Left lung (tissue), 10 donors: ENCODE data around the gene TOX2. TPM values are rescaled to one million over a fixed set of nuclear protein-coding genes. Genes with fewer than 3 reads are reported as not detected.

Experiments used
- ATAC-seq: fragments of 200-7000 bp; cut with Tn5 transposase; one replicate; pipeline ENCODE4 v1.9.1; 2020; ENCODE audit warnings: moderate library complexity
- DNase-seq, 4 donors: peaks; one replicate each; pipeline ENCODE4 v3.0.0-alpha.2; 2013 to 2020
- H3K27ac ChIP-seq, 2 donors: fragments of 200-600 bp; sonication (generic) in 1 of 2; one replicate each; pipeline versions ENCODE4 v1.5.0 to v1.8.0; 2020 to 2021
- H3K27me3 ChIP-seq, 2 donors: fragments of 200-600 bp; sonication (generic) in 1 of 2; one replicate each; pipeline versions ENCODE4 v1.5.0 to v1.8.0; 2020 to 2021
- H3K36me3 ChIP-seq, 2 donors: fragments of 200-600 bp; sonication (generic) in 1 of 2; one replicate each; pipeline versions ENCODE4 v1.5.0 to v1.8.0; 2020 to 2021
- H3K4me1 ChIP-seq, 2 donors: fragments of 200-600 bp; one replicate each; pipeline ENCODE4 v1.8.0; 2021
- H3K4me3 ChIP-seq, 2 donors: fragments of 200-600 bp; sonication (generic) in 1 of 2; one replicate each; pipeline versions ENCODE4 v1.5.0 to v1.8.0; 2020 to 2021; ENCODE audit warnings: mild to moderate bottlenecking in 1 of 2
- H3K9me3 ChIP-seq, 2 donors: fragments of 200-600 bp; sonication (generic) in 1 of 2; one replicate each; pipeline versions ENCODE4 v1.5.0 to v1.8.0; 2020 to 2021
- CTCF ChIP-seq, 2 donors: fragments of 200-600 bp; sonication (generic) in 1 of 2; IDR thresholded peaks; one replicate each; pipeline versions ENCODE4 v1.5.0 to v1.8.0; 2021; ENCODE audit warnings: antibody characterized with exemption in 2 of 2
- intact Hi-C, 2 donors: fragments of 100-400 bp; cut with DNase I; formaldehyde crosslinking; loops; one replicate each; pipeline versions ENCODE4 v1.11.2 to v1.14.2; 2022
- polyA plus RNA-seq, 6 donors: library from polyadenylated mRNA; unstranded; fragments of 120-200 nt; gene quantifications; one replicate each; pipeline ENCODE4 v1.2.1, GENCODE V29; 2013; ENCODE audit not compliant: insufficient read length in 6 of 6
- total RNA-seq, 2 donors: library from RNA; stranded (reverse); fragmentation: NEBNext Ultra II Directional; extraction: Animal tissue kit (Norgen Biotek cat#: 25700); gene quantifications; one replicate each; pipeline ENCODE4 v1.2.1, GENCODE V29; 2021
- donor health status: DM: no; HTN: yes; CAD: no.
- donor health status: DM: no; HTN: no; CAD: no.

The TOX2 gene
- total and polyA plus RNA-seq, 8 donors, result 14.5 to 61.1 (median 41.3) TPM

- ATAC-seq (no peak), DNase-seq (no peak)
- Histone ChIP-seq H3K27ac (no peak overlapping the region), H3K36me3 (peaks cover 0 to 4% of the 10 kb centered on the region in 2 donors), H3K27me3 (peaks cover 0 to 8% of the 10 kb centered on the region in 2 donors), H3K4me1 (peaks cover 0 to 11% of the 10 kb centered on the region in 2 donors), H3K4me3 (no peak overlapping the region), H3K9me3 (no peaks in the 10 kb centered on the region)
- intact Hi-C loops, result no loop called here
- no peak for TF ChIP-seq CTCF (IDR thresholded peaks at IDR 0.05)
Measured at GRCh38 chr20:44010162-44010704, 95.6 kb downstream of the TOX2 start.

GRCh38 chr20:44011251-44011940 is 96.7 kb downstream of the TOX2 start:
- TF ChIP-seq CTCF (IDR thresholded peaks at IDR 0.05), result no peak
- Histone ChIP-seq H3K27ac (no peak overlapping the region), H3K4me1 (peaks cover 0 to 13% of the 10 kb centered on the region in 2 donors), H3K27me3 (peaks cover 0 to 11% of the 10 kb centered on the region in 2 donors), H3K4me3 (no peak overlapping the region), H3K36me3 (peaks cover 0 to 4% of the 10 kb centered on the region in 2 donors), H3K9me3 (no peaks in the 10 kb centered on the region)
- DNase-seq (no peak), ATAC-seq (no peak)
- intact Hi-C loops, result no loop called here

GRCh38 chr20:44012466-44013226 is 98.0 kb downstream of the TOX2 start:
- Histone ChIP-seq H3K4me3 (no peak overlapping the region), H3K36me3 (no peaks in the 10 kb centered on the region), H3K27me3 (peaks cover 0 to 11% of the 10 kb centered on the region in 2 donors), H3K27ac (no peak overlapping the region), H3K9me3 (no peaks in the 10 kb centered on the region), H3K4me1 (peaks cover 0 to 13% of the 10 kb centered on the region in 2 donors)
- intact Hi-C loops, result no loop called here
- TF ChIP-seq CTCF (IDR thresholded peaks at IDR 0.05), result no peak
- ATAC-seq (no peak), DNase-seq (no peak)

GRCh38 chr20:44014807-44015732 is 100.4 kb downstream of the TOX2 start:
- intact Hi-C loops, result no loop called here
- Histone ChIP-seq H3K36me3 (no peaks in the 10 kb centered on the region), H3K4me3 (no peak overlapping the region), H3K27me3 (peaks cover 0 to 11% of the 10 kb centered on the region in 2 donors), H3K4me1 (peaks cover 0 to 30% of the 10 kb centered on the region in 2 donors), H3K27ac (no peak overlapping the region), H3K9me3 (no peaks in the 10 kb centered on the region)
- TF ChIP-seq CTCF (IDR thresholded peaks at IDR 0.05), result no peak
- DNase-seq (peak in 2 of 4 donors; percentile 53 to 65), ATAC-seq (no peak)
